Left renal cortex interstitium (tissue), 4 donors: ENCODE measurements around the gene IGFBP6. TPM values are rescaled to one million over a fixed set of nuclear protein-coding genes. Genes with fewer than 3 reads are reported as not detected.

ENCODE experiments used
- polyA plus RNA-seq, 4 donors: library from polyadenylated mRNA; unstranded; fragments of 120-200 nt; gene quantifications; one replicate each; pipeline ENCODE4 v1.2.1, GENCODE V29; 2013; ENCODE audit not compliant: insufficient read length in 4 of 4

The IGFBP6 gene
- polyA plus RNA-seq, 4 donors = 11.2 to 22.5 (median 14.4) TPM

Other genes with a start within 250 kb of the IGFBP6 start
- gene KRT78, start 248.7 kb upstream of the IGFBP6 start, polyA plus RNA-seq = not detected
- 100 to 1,000 TPM; 212 to 262 (median 238) TPM for gene KRT8, start 192.6 kb upstream of the IGFBP6 start, polyA plus RNA-seq
- gene KRT18, start 148.5 kb upstream of the IGFBP6 start, polyA plus RNA-seq = 100 to 1,000 TPM; 164 to 178 (median 168) TPM
- 100 to 1,000 TPM; 463 to 558 (median 490) TPM for gene EIF4B, start 91.2 kb upstream of the IGFBP6 start, polyA plus RNA-seq
- gene TNS2, start 47.6 kb upstream of the IGFBP6 start, polyA plus RNA-seq = 100 to 1,000 TPM in 2 of 4 donors, 10 to 100 TPM in 2; 66.5 to 168 (median 112) TPM
- 10 to 100 TPM; 17.2 to 22.9 (median 20.0) TPM for gene SPRYD3, start 18.3 kb upstream of the IGFBP6 start, polyA plus RNA-seq
- gene SOAT2, start 5.8 kb downstream of the IGFBP6 start, polyA plus RNA-seq = 1 to 10 TPM; 1.2 to 3.1 (median 1.6) TPM
- gene ZNF740, start 83.1 kb downstream of the IGFBP6 start, polyA plus RNA-seq = 10 to 100 TPM; 64.1 to 80.8 (median 67.7) TPM
- gene CSAD, start 83.3 kb downstream of the IGFBP6 start, polyA plus RNA-seq = 100 to 1,000 TPM in 2 of 4 donors, 10 to 100 TPM in 2; 25.9 to 126 (median 69.1) TPM
- gene ITGB7, start 109.6 kb downstream of the IGFBP6 start, polyA plus RNA-seq = 1 to 10 TPM; 1.2 to 1.7 (median 1.3) TPM
- gene RARG, start 134.5 kb downstream of the IGFBP6 start, polyA plus RNA-seq = 10 to 100 TPM; 27.5 to 39.6 (median 36.5) TPM
- 10 to 100 TPM in 2 of 4 donors, 1 to 10 TPM in 2; 8.7 to 18.1 (median 11.4) TPM for gene ESPL1, start 170.6 kb downstream of the IGFBP6 start, polyA plus RNA-seq
- 100 to 1,000 TPM; 589 to 875 (median 641) TPM for gene PFDN5, start 197.9 kb downstream of the IGFBP6 start, polyA plus RNA-seq
- gene MYG1, start 202.0 kb downstream of the IGFBP6 start, polyA plus RNA-seq = 10 to 100 TPM; 48.4 to 60.0 (median 57.7) TPM
- 10 to 100 TPM; 68.2 to 95.5 (median 83.3) TPM for gene AAAS, start 223.9 kb downstream of the IGFBP6 start, polyA plus RNA-seq
- gene SP7, start 238.7 kb downstream of the IGFBP6 start, polyA plus RNA-seq = under 1 TPM; 0.21 to 0.41 (median 0.29) TPM